ENCODE measurements around the gene GAL3ST2.

GRCh38 chr2:241746084-241746483, 30.5 kb upstream of the GAL3ST2 start:
- TF ChIP-seq POLR2A (IDR thresholded peaks at IDR 0.05) (no peak), CTCF (IDR thresholded peaks at IDR 0.05) (no peak), EP300 (IDR thresholded peaks at IDR 0.05) (no peak), POLR2AphosphoS5 (IDR thresholded peaks at IDR 0.05) (no peak)

All from gastroesophageal sphincter (tissue), 3 donors.